ENCODE results near the gene ASB16. TPM values are rescaled to one million over a fixed set of nuclear protein-coding genes. Genes with fewer than 3 reads are reported as not detected.

Gene ASB16
- total and polyA plus RNA-seq, 9 of the 15 experiments (the other 6 are each of a cell fraction or from before 2014, with no cell fraction given), result 0.03 to 0.07 TPM; not detected in 7

- TF ChIP-seq GABPB1 (CRISPR knock-in tag; IDR thresholded peaks at IDR 0.05), result peak; percentile 3; the same call in 1 of the 2 replicates
- 0 out of 2 replicates have a peak, but pooled peaks have one; percentile 22 for TF ChIP-seq ARID1B (IDR thresholded peaks at IDR 0.05)
- peak; percentile 83 for TF ChIP-seq BCOR (IDR thresholded peaks at IDR 0.05)
- peak in 1 of 2 experiments; percentile 26; a peak in 1 of 4 replicates for TF ChIP-seq RCOR1 (IDR thresholded peaks at IDR 0.05; ENCODE audit: borderline replicate concordance in 1 of 2, low read depth in 2 of 2, low read length in 2 of 2)
- TF ChIP-seq ZBTB7A (IDR thresholded peaks at IDR 0.05; ENCODE audit: borderline replicate concordance, control insufficient read depth, low read depth, low read length), result peak; percentile 96
- TF ChIP-seq CHD1 (IDR thresholded peaks at IDR 0.05; ENCODE audit: low read length), result peak; percentile 64
- TF ChIP-seq MIER1 (IDR thresholded peaks at IDR 0.05; ENCODE audit: low read depth), result no peak
- peak; percentile 83 for TF ChIP-seq NFIC (IDR thresholded peaks at IDR 0.05)
- TF ChIP-seq ZNF324 (CRISPR knock-in tag; IDR thresholded peaks at IDR 0.05), result no peak
- no peak for TF ChIP-seq SIRT6 (IDR thresholded peaks at IDR 0.05; ENCODE audit: low read depth, low read length)
- no peak for TF ChIP-seq GABPB2 (CRISPR knock-in tag; conservative IDR thresholded peaks at IDR 0.05)
- no peak for TF ChIP-seq PBX2 (CRISPR knock-in tag; IDR thresholded peaks at IDR 0.05; ENCODE audit: low read depth)
- peak; percentile 44; the same call in 1 of the 2 replicates for TF ChIP-seq PBX2 (tag; conservative IDR thresholded peaks at IDR 0.05; ENCODE audit: low read depth)
- no peak for TF ChIP-seq ZNF551 (CRISPR knock-in tag; IDR thresholded peaks at IDR 0.05)
- TF ChIP-seq POLR2G (IDR thresholded peaks at IDR 0.05; ENCODE audit: low read depth, low read length), result peak; percentile 5
- TF ChIP-seq SUPT5H (IDR thresholded peaks at IDR 0.05), result peak; percentile 21; the same call in 1 of the 2 replicates
These were observed 16.8 kb downstream of the ASB16 start (continued) for GRCh38 chr17:44187131-44187899.
